Ramos (cell line): Measurements from ENCODE around the gene CYP19A1.

ENCODE experiments used
- in situ Hi-C: fragments of 300-500 bp; cut with MboI; formaldehyde crosslinking; loops from one replicate; pipeline ENCODE4 v1.14.3; 2022; ENCODE audit warnings: low sequenced_read_pairs; ENCODE audit not compliant: unreplicated experiment

Gene CYP19A1

DNA sequence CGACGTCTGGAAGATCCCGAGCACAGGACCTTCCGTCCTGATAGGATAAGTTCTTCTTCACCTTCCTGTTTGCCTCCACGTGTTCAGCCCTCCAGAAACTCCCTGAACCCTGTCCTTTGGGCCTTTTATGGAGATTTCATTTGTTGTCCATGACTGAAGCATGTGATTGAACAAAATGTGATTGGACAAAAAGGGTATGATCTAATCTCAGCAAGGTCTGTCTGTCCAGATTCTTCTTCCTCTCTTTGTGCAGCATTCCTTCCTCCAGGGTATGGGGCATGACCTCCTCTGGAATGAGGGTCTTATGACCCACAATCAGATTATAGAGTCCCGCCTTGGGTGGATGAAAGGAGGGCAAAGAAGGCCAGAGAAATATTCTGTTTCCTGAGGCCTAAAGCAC lies at the start of gene CYP19A1:
Gene CYP19A1 (minus strand): TSS at position 101 of the 400 bp plus-strand sequence. CDS start 95,684 bp downstream, outside the sequence.
- in situ Hi-C loops, result no loop called here

DNA sequence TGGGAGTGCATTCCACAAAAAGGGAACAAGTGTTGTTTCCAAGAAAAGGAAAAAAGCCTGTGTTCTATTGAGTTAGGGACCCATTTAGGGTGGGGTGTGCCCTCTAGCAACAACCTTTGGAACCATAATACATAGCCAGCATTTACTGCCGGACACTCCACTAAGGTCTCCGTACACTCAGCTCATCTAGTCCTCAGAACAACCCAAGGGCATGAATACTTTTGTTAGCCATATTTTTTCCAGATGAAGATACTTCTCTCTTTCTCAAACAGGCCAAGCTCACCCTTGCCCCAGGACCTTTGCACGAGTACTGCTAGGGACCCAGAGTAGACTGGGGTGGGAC lies 49.3 kb upstream of the CYP19A1 start:
- in situ Hi-C loops, result no loop called here

DNA sequence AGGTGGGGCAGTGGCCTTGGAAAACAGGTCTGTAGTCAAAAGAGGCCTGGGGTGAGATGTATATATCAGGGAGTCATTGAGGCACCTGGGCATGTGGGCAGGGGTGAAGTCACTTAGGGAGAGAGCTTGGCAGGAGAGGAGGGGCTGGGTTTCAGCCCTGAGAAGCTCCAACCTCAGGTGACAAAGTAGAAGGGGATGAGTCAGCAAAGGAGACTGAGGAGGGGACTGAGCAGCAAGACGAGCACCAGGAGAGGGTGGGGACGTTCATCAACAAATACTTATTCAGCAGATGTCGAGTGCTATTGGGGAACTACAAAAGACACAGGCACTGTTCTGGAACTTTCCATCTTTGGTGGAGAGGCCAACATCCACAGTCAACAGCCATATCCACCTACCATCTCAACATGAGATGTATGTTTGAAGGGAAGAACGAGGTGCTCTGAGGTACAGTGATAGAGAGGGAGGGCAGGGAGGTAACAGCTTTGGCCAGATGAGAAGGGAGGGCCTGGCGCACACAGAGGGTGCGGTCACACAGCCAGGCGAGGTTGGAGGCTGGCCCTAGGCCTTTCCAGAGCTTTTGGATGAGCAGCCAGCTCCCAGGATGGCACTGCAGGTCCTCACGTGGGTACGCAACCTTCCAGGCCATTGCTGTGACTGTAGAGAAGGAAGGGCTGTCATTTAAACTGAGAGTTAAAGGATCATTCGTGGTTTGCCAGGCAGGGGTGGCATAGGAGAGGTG lies 48.7 kb upstream of the CYP19A1 start:
- in situ Hi-C loops, result no loop called here

- in situ Hi-C loops, result no loop called here
These were observed 48.1 kb upstream of the CYP19A1 start for GRCh38 chr15:51386486-51386885.

DNA sequence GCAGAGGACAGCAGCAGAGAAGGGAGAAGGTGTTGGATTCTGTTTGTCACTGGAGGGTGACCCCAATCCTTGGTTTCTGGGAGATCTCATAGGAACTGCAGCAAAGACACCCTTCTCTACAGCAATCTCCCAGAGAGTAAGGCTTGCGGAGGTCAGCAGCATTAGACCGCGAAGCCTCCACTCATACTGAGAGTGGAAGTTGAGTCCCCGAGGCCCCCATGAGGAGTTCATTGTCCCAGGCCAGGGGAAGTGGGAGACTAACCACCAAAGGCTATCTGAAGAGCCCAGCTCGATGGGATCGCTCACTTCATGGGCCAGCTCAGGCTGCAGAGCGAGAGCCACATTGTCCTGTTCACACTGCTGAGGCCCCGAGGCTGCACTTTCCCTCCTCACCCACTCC lies 47.6 kb upstream of the CYP19A1 start:
- in situ Hi-C loops, result no loop called here

- in situ Hi-C loops, result no loop called here
These were observed 44.4 kb upstream of the CYP19A1 start for GRCh38 chr15:51382787-51383186.

DNA sequence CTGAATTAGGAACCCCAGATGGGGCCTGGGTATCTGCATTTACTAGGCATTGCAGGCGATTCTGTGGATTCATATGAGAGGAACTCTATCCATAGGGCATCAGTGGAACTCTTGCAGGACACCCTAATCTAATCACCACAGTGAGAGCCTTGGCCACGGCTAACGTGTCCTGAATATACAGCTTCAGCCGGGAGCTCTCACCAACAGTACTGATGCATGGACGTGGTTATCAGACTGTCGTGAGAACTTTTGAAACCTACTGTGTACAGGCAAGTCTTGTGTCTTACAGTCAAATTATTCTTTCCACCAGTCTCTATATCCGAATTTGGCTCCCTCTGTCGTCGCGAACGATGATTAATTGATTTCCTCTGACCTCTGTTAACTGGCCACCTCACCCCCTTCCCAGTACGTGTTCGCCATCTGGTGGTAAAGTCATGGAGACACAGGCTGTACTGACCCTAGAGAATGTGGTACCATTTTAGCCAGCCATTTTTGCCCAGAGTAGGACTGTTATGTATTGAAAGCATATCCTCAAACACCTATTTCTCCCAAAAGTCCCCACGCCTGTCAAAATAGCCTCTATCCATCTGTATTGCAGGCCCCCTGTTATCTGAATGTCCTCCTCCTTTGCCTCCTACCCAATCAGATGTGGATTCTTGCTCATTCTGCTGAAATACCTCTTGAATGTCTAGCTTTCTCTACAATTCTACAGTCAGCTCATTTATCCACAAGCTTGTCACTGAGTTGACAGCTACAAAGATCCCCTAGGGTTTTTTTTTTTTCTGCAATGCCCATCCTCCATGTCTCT lies 42.8 kb upstream of the CYP19A1 start:
- in situ Hi-C loops, result no loop called here

- in situ Hi-C loops, result no loop called here
These were observed 41.0 kb upstream of the CYP19A1 start for GRCh38 chr15:51379390-51379789.

DNA sequence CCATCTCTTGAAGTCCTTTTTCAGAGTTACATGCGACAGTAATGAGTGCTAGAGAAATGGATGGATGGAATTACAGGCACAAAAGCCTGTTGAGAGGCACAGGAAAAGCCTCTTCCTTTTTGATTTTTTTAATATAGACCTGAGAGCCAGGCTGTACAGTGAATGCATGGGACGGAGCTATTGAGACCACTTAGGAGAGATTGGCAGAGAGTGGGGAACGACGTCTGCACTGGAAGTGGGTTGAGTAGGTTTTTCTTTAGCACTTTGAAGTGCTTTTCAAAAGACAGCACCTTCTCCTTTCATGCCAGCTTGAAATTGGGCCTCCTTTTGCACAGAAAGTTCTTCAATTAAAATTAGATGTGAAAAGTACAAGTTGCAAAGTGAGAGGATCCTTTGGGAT lies 40.0 kb upstream of the CYP19A1 start:
- in situ Hi-C loops, result no loop called here

GRCh38 chr15:51377038-51377786 lies 38.8 kb upstream of the CYP19A1 start:
- in situ Hi-C loops, result no loop called here

DNA sequence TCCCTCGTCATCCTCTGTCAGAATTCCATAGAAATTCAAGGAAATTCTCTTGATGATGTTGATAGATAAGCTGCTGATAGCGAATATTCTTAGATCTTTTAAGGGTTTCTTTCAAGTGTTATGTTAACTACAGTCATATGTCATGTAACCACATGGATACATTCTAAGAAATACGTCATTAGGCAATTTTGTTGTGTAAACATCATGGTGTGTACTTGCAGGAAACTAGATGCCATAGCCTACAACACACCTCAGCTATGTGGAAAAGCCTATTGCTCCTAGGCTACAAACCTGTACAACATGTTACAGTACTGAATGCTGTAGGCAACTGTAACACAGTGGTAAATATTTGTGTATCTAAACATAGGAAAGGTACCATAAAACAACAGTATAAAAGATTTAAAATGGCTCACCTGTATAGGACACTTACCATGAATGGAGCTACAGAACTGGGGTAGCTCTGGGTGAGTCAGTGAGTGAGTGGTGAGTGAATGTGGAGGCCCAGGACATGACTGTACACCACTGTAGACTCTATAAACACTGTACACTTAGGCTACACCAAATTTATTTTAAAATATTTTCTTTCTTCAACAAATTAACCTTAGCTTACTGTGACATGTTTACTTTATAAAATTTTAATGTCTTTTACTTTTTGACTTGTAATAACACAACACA lies 37.7 kb upstream of the CYP19A1 start:
- in situ Hi-C loops, result no loop called here

- in situ Hi-C loops, result no loop called here
These were observed 35.7 kb upstream of the CYP19A1 start for GRCh38 chr15:51374131-51374530.

DNA sequence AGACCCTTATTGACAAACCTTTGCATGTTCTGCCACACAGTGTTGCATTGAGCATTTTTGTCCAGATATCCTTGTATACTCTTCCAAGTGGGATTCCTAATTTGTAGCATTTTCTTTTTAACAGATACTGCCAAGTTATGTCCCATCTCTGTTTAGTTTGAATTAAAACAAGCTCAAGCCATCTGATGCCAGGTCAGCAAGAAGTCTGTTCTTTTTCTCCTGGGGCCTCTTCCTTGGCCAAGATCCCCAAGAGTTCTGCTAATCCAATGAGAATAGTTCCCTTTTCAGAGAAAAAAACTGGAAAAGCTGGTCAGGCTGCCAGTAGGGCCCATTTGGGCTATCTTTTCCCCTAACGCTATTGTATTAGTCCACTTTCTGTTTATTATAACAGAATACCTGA lies 32.9 kb upstream of the CYP19A1 start:
- in situ Hi-C loops, result no loop called here

DNA sequence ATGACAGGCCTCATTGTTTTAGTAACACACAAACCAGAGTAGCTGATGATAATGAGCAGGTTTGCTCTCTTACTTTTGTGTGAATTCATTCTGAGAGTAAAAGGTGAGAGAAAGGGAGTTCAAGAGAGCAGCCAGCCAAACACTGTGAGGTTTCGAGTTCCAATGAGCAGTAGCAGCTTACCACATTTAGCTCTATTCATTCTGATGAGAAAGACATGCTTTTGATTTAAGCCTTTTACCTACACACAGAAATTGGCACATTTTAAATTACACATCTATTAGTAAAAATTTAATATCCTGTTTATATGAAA lies 31.0 kb upstream of the CYP19A1 start:
- in situ Hi-C loops, result no loop called here

GRCh38 chr15:51368751-51369450 lies 30.5 kb upstream of the CYP19A1 start:
- in situ Hi-C loops, result no loop called here

DNA sequence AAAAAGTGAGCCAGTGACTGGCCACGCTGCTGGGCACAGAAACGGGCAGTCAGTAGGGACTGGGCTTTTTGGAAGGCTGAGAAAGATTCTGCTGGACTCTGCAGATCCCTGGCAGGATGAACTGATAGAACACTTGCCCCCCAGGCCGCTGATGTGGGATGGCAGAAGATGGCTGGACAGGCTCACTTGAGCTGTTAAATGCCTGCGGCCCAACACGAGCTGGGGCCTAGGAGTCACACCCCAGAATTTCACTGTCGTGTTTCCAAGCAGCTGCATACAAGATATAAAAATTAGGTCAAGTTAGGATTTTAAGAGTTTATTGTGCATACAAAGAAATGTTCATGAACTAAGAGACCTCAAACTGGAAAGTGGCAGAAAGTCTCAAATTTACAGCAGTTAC lies 29.9 kb upstream of the CYP19A1 start:
- in situ Hi-C loops, result no loop called here

DNA sequence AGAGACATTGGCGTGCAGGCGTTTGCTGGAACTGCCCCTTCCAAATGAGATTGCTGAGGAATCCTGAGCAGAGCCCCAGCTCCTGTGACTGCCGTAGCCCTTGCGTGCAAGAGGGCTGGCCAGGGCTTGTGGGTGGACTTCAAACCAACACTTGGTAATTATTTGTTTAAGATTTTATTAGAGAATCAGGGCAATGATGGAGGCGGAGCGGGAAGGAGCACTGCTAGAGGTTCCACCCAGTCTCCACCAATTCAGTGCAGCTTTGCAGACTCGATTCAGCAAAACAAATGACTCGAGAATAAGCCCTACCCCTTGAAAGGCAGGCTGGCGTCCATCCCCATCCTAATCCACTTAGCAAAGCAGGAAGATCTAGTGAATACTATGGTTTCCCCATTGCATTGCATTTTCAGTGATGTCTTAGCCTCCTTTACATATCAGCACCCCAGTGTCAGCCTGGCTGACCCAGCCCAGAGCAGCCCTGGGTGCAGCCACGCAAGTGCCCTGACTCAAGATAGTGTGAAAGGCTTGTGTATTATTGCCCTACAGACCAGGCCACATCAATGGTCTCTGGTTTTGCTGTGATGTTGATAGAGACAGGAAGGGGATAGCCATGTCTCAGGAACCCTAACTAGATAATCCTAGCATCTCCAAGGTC lies 29.1 kb upstream of the CYP19A1 start:
- in situ Hi-C loops, result no loop called here

DNA sequence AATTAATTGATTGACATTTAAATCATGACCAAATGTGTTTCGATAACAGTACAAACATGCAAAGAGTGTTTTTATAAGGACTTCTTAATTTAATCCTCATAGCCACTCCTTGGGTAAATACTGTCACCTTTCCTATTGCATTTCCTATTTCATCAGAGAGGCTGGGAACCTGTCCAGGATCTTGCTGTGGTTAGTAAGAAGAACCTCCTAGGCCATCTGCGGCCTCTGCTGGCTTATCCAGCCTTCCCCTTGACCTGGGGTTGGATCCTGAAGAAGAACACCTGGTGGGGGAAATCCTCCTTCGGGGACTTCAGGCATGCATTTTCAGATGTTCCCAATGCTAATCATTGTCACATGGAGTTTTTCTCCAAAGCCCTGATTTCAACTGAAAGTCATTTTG lies 28.5 kb upstream of the CYP19A1 start:
- in situ Hi-C loops, result no loop called here

DNA sequence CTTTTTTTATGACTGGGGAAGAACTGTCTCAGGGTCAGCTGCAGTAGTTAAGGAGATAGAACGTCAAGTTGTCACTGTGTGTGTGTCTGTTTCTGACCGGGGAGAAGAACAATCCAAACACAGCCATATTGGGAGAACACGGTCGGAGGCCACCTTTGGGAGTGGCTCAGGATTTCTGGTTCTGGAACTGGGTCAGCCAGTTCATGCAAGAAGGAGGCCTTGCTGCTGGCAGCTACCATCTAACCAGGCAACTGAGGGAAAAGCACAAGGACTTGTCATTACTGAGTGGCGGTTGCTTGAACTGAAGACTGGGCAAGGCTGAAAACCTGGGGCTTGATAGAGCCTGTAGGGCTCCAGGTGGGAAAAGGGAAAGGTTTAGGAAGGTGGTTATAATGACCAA lies 27.7 kb upstream of the CYP19A1 start:
- in situ Hi-C loops, result no loop called here

DNA sequence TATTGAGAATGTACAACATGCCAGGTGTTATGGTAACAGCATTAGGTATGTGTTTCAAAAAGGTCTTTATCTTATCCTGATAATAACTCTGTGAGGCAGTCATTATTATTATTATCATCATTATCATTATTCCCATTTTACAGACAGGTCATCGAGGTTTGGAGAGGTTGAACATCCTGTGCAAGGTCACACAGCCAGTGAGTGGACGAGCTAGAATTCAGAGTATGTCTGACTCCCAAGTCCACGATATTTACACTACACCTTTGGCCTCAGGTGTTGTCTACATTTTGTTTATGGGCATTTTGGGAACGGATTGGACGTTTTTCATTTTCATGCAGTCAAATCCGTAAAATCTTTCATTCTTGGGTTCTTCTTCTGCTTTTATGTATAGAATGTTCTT lies 27.0 kb upstream of the CYP19A1 start:
- in situ Hi-C loops, result no loop called here
